GM19463 (cell line): ENCODE results near the gene HJURP.
"Not testable (repeated sequence)": the region's sequence is repeated elsewhere in the genome, so short reads cannot be mapped to it uniquely, and the experiment has no call there.

Experiments
- ATAC-seq: cut with Tn5 transposase; IDR thresholded peaks from one replicate; pipeline ENCODE4 v1.9.1; 2021; ENCODE audit warnings: mild to moderate bottlenecking, moderate library complexity; ENCODE audit not compliant: unreplicated experiment

Gene HJURP

GRCh38 chr2:233854241-233854981 is at the start of gene HJURP:
TSS of gene HJURP (minus strand) at chr2:233854535. CDS start at chr2:233854500, 35 bp downstream.
- peak; percentile 98 for ATAC-seq

GRCh38 chr2:233901884-233902283 is 47.5 kb upstream of the HJURP start:
- no peak for ATAC-seq

- no peak for ATAC-seq
Measured at GRCh38 chr2:233901367-233901766, 47.0 kb upstream of the HJURP start.

- not testable (repeated sequence) for ATAC-seq
Measured at GRCh38 chr2:233896253-233896652, 41.9 kb upstream of the HJURP start.

GRCh38 chr2:233892793-233893192 is 38.5 kb upstream of the HJURP start:
- ATAC-seq = no peak

GRCh38 chr2:233882353-233882752 is 28.0 kb upstream of the HJURP start:
- ATAC-seq = no peak

GRCh38 chr2:233872125-233872524 is 17.8 kb upstream of the HJURP start:
- ATAC-seq = not testable (repeated sequence)

- no peak for ATAC-seq
Measured at GRCh38 chr2:233871432-233871831, 17.1 kb upstream of the HJURP start.

GRCh38 chr2:233867993-233868532 is 13.7 kb upstream of the HJURP start, which contains the start of gene MSL3B:
TSS of gene MSL3B (minus strand) at chr2:233868386.
- ATAC-seq = peak; percentile 82

GRCh38 chr2:233866479-233866878 is 12.1 kb upstream of the HJURP start:
- no peak for ATAC-seq

- no peak for ATAC-seq
Measured at GRCh38 chr2:233865838-233866237, 11.5 kb upstream of the HJURP start.

GRCh38 chr2:233862261-233862768 is 8.0 kb upstream of the HJURP start:
- no peak for ATAC-seq

GRCh38 chr2:233858331-233858730 is 4.0 kb upstream of the HJURP start:
- ATAC-seq = no peak

- ATAC-seq = no peak
Measured at GRCh38 chr2:233857511-233858141, 3.3 kb upstream of the HJURP start.

- no peak for ATAC-seq
Measured at GRCh38 chr2:233856184-233856583, 1.8 kb upstream of the HJURP start.

- ATAC-seq = no peak
Measured at GRCh38 chr2:233855345-233855744, 1.0 kb upstream of the HJURP start.

- ATAC-seq = no peak
Measured at GRCh38 chr2:233853883-233854240, 473 bp downstream of the HJURP start.

- ATAC-seq = no peak
Measured at GRCh38 chr2:233853353-233853752, 982 bp downstream of the HJURP start.

GRCh38 chr2:233852056-233852455 is 2.3 kb downstream of the HJURP start:
- no peak for ATAC-seq

- ATAC-seq = no peak
Measured at GRCh38 chr2:233851169-233851568, 3.2 kb downstream of the HJURP start.

- no peak for ATAC-seq
Measured at GRCh38 chr2:233850745-233851144, 3.6 kb downstream of the HJURP start.
